ENCODE data around the gene PTPRN2.
"Not testable (repeated sequence)": the region's sequence is repeated elsewhere in the genome, so short reads cannot be mapped to it uniquely, and the experiment has no call there.

The PTPRN2 gene

GRCh38 chr7:158475036-158475678 is 112.5 kb downstream of the PTPRN2 start:
- no peak for FAIRE-seq
- DNase-seq (ENCODE audit: insufficient read length, low spot score), result no peak

GRCh38 chr7:158474488-158474887 is 113.1 kb downstream of the PTPRN2 start:
- DNase-seq (ENCODE audit: insufficient read length, low spot score) (no peak), FAIRE-seq (no peak)

GRCh38 chr7:158473946-158474345 is 113.7 kb downstream of the PTPRN2 start:
- DNase-seq (ENCODE audit: insufficient read length, low spot score), result no peak
- FAIRE-seq, result no peak

GRCh38 chr7:158473221-158473620 is 114.4 kb downstream of the PTPRN2 start:
- DNase-seq (ENCODE audit: insufficient read length, low spot score) (no peak), FAIRE-seq (no peak)

- FAIRE-seq (no peak), DNase-seq (ENCODE audit: insufficient read length, low spot score) (no peak)
These were observed 115.0 kb downstream of the PTPRN2 start for GRCh38 chr7:158472596-158472995.

GRCh38 chr7:158471716-158472115 is 115.9 kb downstream of the PTPRN2 start:
- FAIRE-seq (no peak), DNase-seq (ENCODE audit: insufficient read length, low spot score) (no peak)

- FAIRE-seq (no peak), DNase-seq (ENCODE audit: insufficient read length, low spot score) (no peak)
These were observed 117.3 kb downstream of the PTPRN2 start for GRCh38 chr7:158470336-158470735.

- DNase-seq (ENCODE audit: insufficient read length, low spot score), result no peak
- no peak for FAIRE-seq
These were observed 118.1 kb downstream of the PTPRN2 start for GRCh38 chr7:158469396-158470051.

- FAIRE-seq (peak; percentile 74), DNase-seq (ENCODE audit: insufficient read length, low spot score) (no peak)
These were observed 118.8 kb downstream of the PTPRN2 start for GRCh38 chr7:158468700-158469296.

GRCh38 chr7:158468181-158468580 is 119.4 kb downstream of the PTPRN2 start:
- no peak for DNase-seq (ENCODE audit: insufficient read length, low spot score)
- FAIRE-seq, result no peak

- DNase-seq (ENCODE audit: insufficient read length, low spot score) (no peak), FAIRE-seq (no peak)
These were observed 120.1 kb downstream of the PTPRN2 start for GRCh38 chr7:158467562-158467961.

- no peak for DNase-seq (ENCODE audit: insufficient read length, low spot score)
- peak; percentile 58 for FAIRE-seq
These were observed 124.3 kb downstream of the PTPRN2 start for GRCh38 chr7:158463317-158463716.

- no peak for DNase-seq (ENCODE audit: insufficient read length, low spot score)
These were observed 125.8 kb downstream of the PTPRN2 start for GRCh38 chr7:158461824-158462223.

GRCh38 chr7:158460665-158461064 is 127.0 kb downstream of the PTPRN2 start:
- DNase-seq (ENCODE audit: insufficient read length, low spot score) (no peak), FAIRE-seq (no peak)

More at GRCh38 chr7:158461824-158462223, 125.8 kb downstream of the PTPRN2 start:
- FAIRE-seq, result no peak

- DNase-seq (ENCODE audit: insufficient read length, low spot score), result no peak
- FAIRE-seq, result no peak
These were observed 128.8 kb downstream of the PTPRN2 start for GRCh38 chr7:158458716-158459282.

GRCh38 chr7:158458096-158458495 is 129.5 kb downstream of the PTPRN2 start:
- FAIRE-seq (no peak), DNase-seq (ENCODE audit: insufficient read length, low spot score) (no peak)

- FAIRE-seq; DNase-seq (ENCODE audit: insufficient read length, low spot score): not testable (repeated sequence)
These were observed 130.0 kb downstream of the PTPRN2 start for GRCh38 chr7:158457586-158457985.

- no peak for DNase-seq (ENCODE audit: insufficient read length, low spot score)
- FAIRE-seq, result no peak
These were observed 133.0 kb downstream of the PTPRN2 start for GRCh38 chr7:158454631-158455030.

GRCh38 chr7:158453663-158454062 is 134.0 kb downstream of the PTPRN2 start:
- DNase-seq (ENCODE audit: insufficient read length, low spot score) (no peak), FAIRE-seq (no peak)

GRCh38 chr7:158452331-158452730 is 135.3 kb downstream of the PTPRN2 start:
- FAIRE-seq (no peak), DNase-seq (ENCODE audit: insufficient read length, low spot score) (no peak)

- DNase-seq (ENCODE audit: insufficient read length, low spot score) (no peak), FAIRE-seq (no peak)
These were observed 137.0 kb downstream of the PTPRN2 start for GRCh38 chr7:158450476-158451124.
